ENCODE data around the gene ZBTB21.

The ZBTB21 gene

GRCh38 chr21:41948901-41949300 is 61.3 kb downstream of the ZBTB21 start:
- DNase-seq (ENCODE audit: low read depth, low spot score): no peak
- CTCF ChIA-PET: interaction anchor here (0.8 kb wide), 1 partner anchor 169 kb away, joined by 3 read pairs; no protein-coding TSS in a partner anchor

GRCh38 chr21:41948078-41948895 is 61.9 kb downstream of the ZBTB21 start:
- no peak for DNase-seq (ENCODE audit: low read depth, low spot score)
- H3K4me3 ChIP-seq (ENCODE audit: low read depth, low read length): no peak overlapping the region
- POLR2A ChIA-PET: interaction anchor here (0.5 kb wide), 1 partner anchor 61 kb away, joined by 3 read pairs; no protein-coding TSS in a partner anchor
- CTCF ChIA-PET: interaction anchor here (0.7 to 1.2 kb wide), 4 partner anchors 9 to 169 kb away, joined by 3 to 4 read pairs (median 4); no protein-coding TSS in a partner anchor
- TF ChIP-seq CTCF (IDR thresholded peaks at IDR 0.05; ENCODE audit: insufficient read depth, low read length, missing control alignments): no peak

More at GRCh38 chr21:41948901-41949300, 61.3 kb downstream of the ZBTB21 start:
- POLR2A ChIA-PET: no interaction called here
- H3K4me3 ChIP-seq (ENCODE audit: low read depth, low read length): no peak overlapping the region
- no peak for TF ChIP-seq CTCF (IDR thresholded peaks at IDR 0.05; ENCODE audit: insufficient read depth, low read length, missing control alignments)

- ChIA-PET POLR2A (no interaction called here), CTCF (no interaction called here)
- H3K4me3 ChIP-seq (ENCODE audit: low read depth, low read length): no peak overlapping the region
- DNase-seq (ENCODE audit: low read depth, low spot score): no peak
- TF ChIP-seq CTCF (IDR thresholded peaks at IDR 0.05; ENCODE audit: insufficient read depth, low read length, missing control alignments): no peak
Measured at GRCh38 chr21:41945982-41946381, 64.2 kb downstream of the ZBTB21 start.

- CTCF ChIA-PET: interaction anchor here (0.6 to 1.4 kb wide), 6 partner anchors 8 to 173 kb away, joined by 3 to 5 read pairs (median 4); no protein-coding TSS in a partner anchor
- no peak for TF ChIP-seq CTCF (IDR thresholded peaks at IDR 0.05; ENCODE audit: insufficient read depth, low read length, missing control alignments)
- DNase-seq (ENCODE audit: low read depth, low spot score): no peak
- POLR2A ChIA-PET: interaction anchor here (0.6 kb wide), 1 partner anchor 15 kb away, joined by 3 read pairs; no protein-coding TSS in a partner anchor
- no peak overlapping the region for H3K4me3 ChIP-seq (ENCODE audit: low read depth, low read length)
Measured at GRCh38 chr21:41943851-41944250, 66.3 kb downstream of the ZBTB21 start.

- no peak overlapping the region for H3K4me3 ChIP-seq (ENCODE audit: low read depth, low read length)
- no peak for TF ChIP-seq CTCF (IDR thresholded peaks at IDR 0.05; ENCODE audit: insufficient read depth, low read length, missing control alignments)
- ChIA-PET POLR2A (interaction anchor here (0.6 kb wide), 1 partner anchor 301 kb away, joined by 3 read pairs; no protein-coding TSS in a partner anchor), CTCF (interaction anchor here (1.1 to 1.7 kb wide), 2 partner anchors 10 kb away, joined by 4 to 6 read pairs; no protein-coding TSS in a partner anchor)
- no peak for DNase-seq (ENCODE audit: low read depth, low spot score)
Measured at GRCh38 chr21:41942457-41942856, 67.7 kb downstream of the ZBTB21 start.

- no peak for DNase-seq (ENCODE audit: low read depth, low spot score)
- H3K4me3 ChIP-seq (ENCODE audit: low read depth, low read length): no peak overlapping the region
- POLR2A ChIA-PET: interaction anchor here (0.6 kb wide), 1 partner anchor 300 kb away, joined by 3 read pairs; no protein-coding TSS in a partner anchor
- CTCF ChIA-PET: interaction anchor here (1.1 to 1.7 kb wide), 3 partner anchors 9 to 175 kb away, joined by 4 to 6 read pairs (median 6); no protein-coding TSS in a partner anchor
- no peak for TF ChIP-seq CTCF (IDR thresholded peaks at IDR 0.05; ENCODE audit: insufficient read depth, low read length, missing control alignments)
Measured at GRCh38 chr21:41941941-41942340, 68.2 kb downstream of the ZBTB21 start.
